ENCODE data around the gene ABCC9. TPM values are rescaled to one million over a fixed set of nuclear protein-coding genes. Genes with fewer than 3 reads are reported as not detected.

Gene ABCC9
- total and polyA plus RNA-seq, 9 donors, result 4.9 to 54.8 (median 19.0) TPM

- TF ChIP-seq CTCF (IDR thresholded peaks at IDR 0.05), result no peak
- TF ChIP-seq POLR2A (IDR thresholded peaks at IDR 0.05), result no peak
- no peak for TF ChIP-seq EP300 (IDR thresholded peaks at IDR 0.05)
- peaks cover 4% of the 10 kb centered on the region for H3K4me1 ChIP-seq (ENCODE audit: insufficient read depth)
- DNase-seq, result no peak
- H3K36me3 ChIP-seq, result no peaks in the 10 kb centered on the region
- H3K27me3 ChIP-seq, result no peaks in the 10 kb centered on the region
- H3K4me3 ChIP-seq, result no peak overlapping the region
- no peaks in the 10 kb centered on the region for H3K9me3 ChIP-seq
- no peak overlapping the region for H3K27ac ChIP-seq
- intact Hi-C loops (cut with DNase I), result no loop called here
These were observed 32.0 kb upstream of the ABCC9 start for GRCh38 chr12:21973221-21973620.

- intact Hi-C loops (cut with DNase I), result no loop called here
- H3K27ac ChIP-seq, result no peak overlapping the region
- 83 to 92% (median 84%) methylated on average over 4 of the region's 4 CpGs for WGBS, 3 donors
- no peaks in the 10 kb centered on the region for H3K36me3 ChIP-seq
- TF ChIP-seq CTCF (IDR thresholded peaks at IDR 0.05) (no peak), EP300 (IDR thresholded peaks at IDR 0.05) (no peak), POLR2A (IDR thresholded peaks at IDR 0.05) (no peak)
- peaks cover 4% of the 10 kb centered on the region for H3K4me1 ChIP-seq (ENCODE audit: insufficient read depth)
- H3K27me3 ChIP-seq, result no peaks in the 10 kb centered on the region
- no peak for DNase-seq
- no peaks in the 10 kb centered on the region for H3K9me3 ChIP-seq
- no peak overlapping the region for H3K4me3 ChIP-seq
These were observed 30.8 kb upstream of the ABCC9 start for GRCh38 chr12:21972055-21972454.

- TF ChIP-seq CTCF (IDR thresholded peaks at IDR 0.05) (no peak), POLR2A (IDR thresholded peaks at IDR 0.05) (no peak), EP300 (IDR thresholded peaks at IDR 0.05) (no peak)
- no peaks in the 10 kb centered on the region for H3K9me3 ChIP-seq
- H3K4me1 ChIP-seq (ENCODE audit: insufficient read depth), result peaks cover 4% of the 10 kb centered on the region
- intact Hi-C loops (cut with DNase I), result no loop called here
- H3K27me3 ChIP-seq, result no peaks in the 10 kb centered on the region
- no peaks in the 10 kb centered on the region for H3K36me3 ChIP-seq
- WGBS, 3 donors, result 42 to 64% (median 43%) methylated on average over 1 of the region's 1 CpG
- H3K27ac ChIP-seq, result no peak overlapping the region
- H3K4me3 ChIP-seq, result no peak overlapping the region
- DNase-seq, result no peak
These were observed 30.1 kb upstream of the ABCC9 start for GRCh38 chr12:21971344-21971743.

GRCh38 chr12:21962821-21963220, 21.6 kb upstream of the ABCC9 start:
- Histone ChIP-seq H3K4me3 (no peak overlapping the region), H3K36me3 (no peaks in the 10 kb centered on the region), H3K9me3 (peaks cover 0 to 3% of the 10 kb centered on the region in 2 donors), H3K27ac (no peak overlapping the region), H3K4me1 (ENCODE audit: insufficient read depth) (no peaks in the 10 kb centered on the region), H3K27me3 (no peaks in the 10 kb centered on the region)
- TF ChIP-seq EP300 (IDR thresholded peaks at IDR 0.05) (no peak), CTCF (IDR thresholded peaks at IDR 0.05) (no peak), POLR2A (IDR thresholded peaks at IDR 0.05) (no peak)
- WGBS, 3 donors, result 91 to 96% (median 94%) methylated on average over 5 of the region's 5 CpGs
- DNase-seq, result no peak
- intact Hi-C loops (cut with DNase I), result no loop called here

GRCh38 chr12:21962236-21962635, 21.0 kb upstream of the ABCC9 start:
- intact Hi-C loops (cut with DNase I), result no loop called here
- WGBS, 3 donors, result 93 to 96% (median 94%) methylated on average over 5 of the region's 5 CpGs
- Histone ChIP-seq H3K36me3 (no peaks in the 10 kb centered on the region), H3K9me3 (peaks cover 0 to 3% of the 10 kb centered on the region in 2 donors), H3K4me1 (ENCODE audit: insufficient read depth) (no peaks in the 10 kb centered on the region), H3K27me3 (no peaks in the 10 kb centered on the region), H3K4me3 (no peak overlapping the region), H3K27ac (no peak overlapping the region)
- no peak for DNase-seq
- TF ChIP-seq EP300 (IDR thresholded peaks at IDR 0.05) (no peak), CTCF (IDR thresholded peaks at IDR 0.05) (no peak), POLR2A (IDR thresholded peaks at IDR 0.05) (no peak)

Measured in ovary (tissue), 9 donors.